HuH-7 (cell line): ENCODE results near the gene RHOBTB1.
"Not testable (repeated sequence)": the region's sequence is repeated elsewhere in the genome, so short reads cannot be mapped to it uniquely, and the experiment has no call there.

ENCODE experiments used
- DNase-seq: peaks from one replicate; pipeline ENCODE4 v3.0.0; 2011; ENCODE audit warnings: low spot score

Gene RHOBTB1

DNA sequence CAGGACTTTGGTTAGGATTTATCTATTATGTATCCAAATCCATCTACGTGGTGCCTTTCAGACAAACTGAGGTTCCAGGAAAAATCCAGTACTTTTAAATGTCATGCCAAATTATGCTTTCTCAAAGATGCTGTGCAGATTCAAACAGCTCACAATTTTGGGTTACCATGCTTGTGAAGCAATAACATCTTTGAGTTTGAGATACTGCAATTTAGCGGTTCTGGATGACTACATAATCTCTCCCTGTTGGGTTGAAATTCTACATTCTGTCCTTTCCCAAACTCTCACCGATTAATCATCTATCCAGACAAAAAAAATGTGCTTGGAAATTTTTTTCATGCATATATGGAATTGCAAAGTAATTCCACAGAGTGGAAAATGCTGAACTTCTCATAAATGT is 3.5 kb downstream of the RHOBTB1 start:
- DNase-seq, result no peak

DNA sequence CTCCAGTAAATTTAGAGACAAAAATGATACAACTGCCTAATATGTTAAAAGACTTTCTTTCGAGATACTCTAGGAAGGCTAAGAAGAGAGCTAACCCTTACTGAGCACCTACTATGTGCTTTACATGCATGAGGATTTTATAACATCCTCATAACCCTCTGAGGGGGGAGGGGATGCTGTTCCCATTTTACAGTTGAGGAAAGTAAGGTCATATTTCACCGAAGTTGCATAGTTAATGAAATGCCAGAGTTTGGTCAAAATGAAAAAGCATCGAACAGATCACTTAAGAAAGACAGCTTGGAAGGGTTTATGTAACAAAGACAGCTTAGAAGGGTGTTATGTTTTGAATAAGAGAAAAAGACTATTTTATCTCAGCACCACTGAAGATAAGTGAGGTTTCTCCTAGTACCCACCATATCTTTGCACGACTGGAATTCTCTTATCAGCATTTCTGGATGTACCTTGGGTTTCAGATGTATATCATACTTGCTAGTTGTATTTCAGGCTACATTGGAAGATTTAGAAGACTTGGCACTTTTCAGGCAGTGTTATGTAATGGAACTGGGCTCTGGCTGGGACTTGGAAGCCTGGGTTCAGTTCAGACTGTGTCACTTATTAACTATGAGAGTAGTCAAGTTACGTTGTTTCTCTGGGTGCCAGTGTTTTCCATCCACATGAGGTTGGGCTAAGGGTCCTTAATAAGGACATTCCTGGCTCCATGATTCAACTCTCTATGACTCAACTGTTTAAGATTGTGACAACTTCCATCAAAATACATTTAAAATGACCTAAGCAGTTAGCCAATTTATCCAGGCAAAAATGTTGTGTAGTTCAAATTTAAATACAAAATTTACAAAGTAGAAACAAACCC is 6.0 kb downstream of the RHOBTB1 start:
- DNase-seq, result no peak

- no peak for DNase-seq
Observed at GRCh38 chr10:60937022-60937421, 7.0 kb downstream of the RHOBTB1 start.

- no peak for DNase-seq
Observed at GRCh38 chr10:60934215-60935175, 9.5 kb downstream of the RHOBTB1 start.

GRCh38 chr10:60932756-60933155 is 11.2 kb downstream of the RHOBTB1 start:
- no peak for DNase-seq

DNA sequence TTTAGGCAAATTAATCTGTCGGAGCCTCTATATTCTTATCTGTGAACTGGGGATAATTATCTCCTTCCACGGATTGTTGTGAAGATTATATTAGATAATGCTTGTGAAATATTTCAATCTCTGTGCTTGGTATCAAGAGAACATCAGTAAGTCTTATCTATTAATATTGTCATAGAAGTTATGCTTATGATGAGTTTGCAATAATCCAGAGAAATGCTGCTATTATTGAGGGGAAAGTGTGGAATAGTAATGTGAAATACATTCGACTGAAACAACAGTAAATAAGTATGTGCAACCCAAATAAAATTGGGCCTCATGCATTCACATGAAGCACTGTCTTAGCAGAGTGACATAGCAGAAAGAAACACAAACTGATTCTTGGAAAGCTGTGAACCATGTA is 13.7 kb downstream of the RHOBTB1 start:
- DNase-seq, result no peak

DNA sequence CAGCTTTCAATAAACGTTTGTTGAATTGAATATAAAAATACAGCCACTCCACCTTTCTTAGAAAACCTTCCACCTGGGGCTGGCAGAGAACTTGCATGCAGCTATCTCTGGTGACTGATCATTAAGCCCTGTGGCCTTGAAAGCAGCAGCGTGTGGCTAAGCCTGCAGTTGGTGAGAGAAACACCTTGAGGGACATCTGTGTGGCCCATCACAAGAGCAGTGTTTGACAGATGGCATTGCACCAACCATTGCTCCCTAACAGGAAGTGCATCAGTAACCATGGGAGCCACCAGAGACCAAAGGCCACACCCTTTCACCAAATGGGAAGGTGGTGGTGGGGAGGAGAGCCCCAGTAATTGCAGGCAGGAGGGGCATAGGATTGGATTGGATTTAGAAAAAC is 22.4 kb downstream of the RHOBTB1 start:
- DNase-seq, result no peak

GRCh38 chr10:60920479-60920878 is 23.5 kb downstream of the RHOBTB1 start:
- no peak for DNase-seq

DNA sequence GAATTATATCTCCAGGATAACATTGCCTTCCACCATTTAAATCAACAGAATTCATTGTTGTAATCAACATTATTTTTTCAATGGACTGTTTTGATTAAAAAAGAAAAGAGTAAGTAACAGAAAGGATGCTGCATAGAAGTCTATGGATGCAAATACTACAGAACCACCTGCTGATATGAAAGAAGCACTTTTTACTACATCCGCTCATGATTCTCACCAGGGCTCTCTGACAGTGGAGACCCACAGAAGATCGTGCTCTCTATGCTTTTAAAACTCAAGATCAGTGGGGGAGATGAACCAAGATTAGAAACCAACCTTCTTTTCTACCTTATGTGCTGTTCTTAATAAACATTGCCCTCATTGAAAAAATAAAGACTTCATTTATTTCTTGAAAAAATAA is 24.4 kb downstream of the RHOBTB1 start:
- DNase-seq, result no peak

GRCh38 chr10:60917331-60918280 is 26.4 kb downstream of the RHOBTB1 start:
- no peak for DNase-seq

GRCh38 chr10:60916025-60916424 is 28.0 kb downstream of the RHOBTB1 start:
- DNase-seq, result no peak

- DNase-seq, result no peak
Observed at GRCh38 chr10:60914690-60915141, 29.3 kb downstream of the RHOBTB1 start.

DNA sequence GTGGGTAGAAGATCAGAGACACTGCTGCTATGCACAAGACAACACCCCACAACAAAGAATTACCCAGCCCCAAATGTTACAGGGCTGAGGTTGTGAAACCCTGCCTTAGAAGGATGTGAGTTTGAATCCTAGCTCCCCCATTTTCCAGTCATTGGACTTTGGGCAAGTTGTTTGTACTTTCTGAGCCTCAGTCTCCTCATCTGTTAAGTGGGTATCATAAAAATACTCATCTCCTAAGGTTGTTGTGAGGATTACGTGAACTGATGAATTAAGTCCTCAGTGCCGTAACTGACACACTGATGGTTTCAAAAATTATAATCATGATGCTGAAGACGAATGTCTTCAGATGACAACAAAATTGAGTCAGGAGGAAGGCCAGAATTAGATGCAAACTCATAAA is 30.3 kb downstream of the RHOBTB1 start:
- no peak for DNase-seq

- no peak for DNase-seq
Observed at GRCh38 chr10:60913071-60913470, 30.9 kb downstream of the RHOBTB1 start.

GRCh38 chr10:60911715-60912114 is 32.3 kb downstream of the RHOBTB1 start:
- no peak for DNase-seq

DNA sequence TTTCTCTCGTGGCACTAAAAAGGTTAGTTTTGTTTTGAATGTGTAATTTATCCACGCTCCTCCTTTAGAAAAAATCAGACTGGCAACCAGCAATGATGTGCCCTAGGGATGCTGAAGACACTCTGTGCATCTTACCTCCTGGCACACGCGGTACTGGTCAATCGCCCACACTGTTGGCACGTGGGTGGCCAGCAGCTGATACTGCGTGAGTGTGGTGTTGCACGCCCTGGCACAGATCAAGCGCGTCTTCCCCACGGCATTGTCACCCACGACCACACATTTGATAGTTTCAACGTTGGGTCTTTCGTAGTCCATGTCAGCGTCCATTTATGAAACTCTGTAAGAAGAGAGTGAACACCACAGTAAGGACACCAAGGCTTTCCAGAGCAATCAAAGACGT is 32.8 kb downstream of the RHOBTB1 start:
- DNase-seq, result no peak

- no peak for DNase-seq
Observed at GRCh38 chr10:60910543-60910942, 33.4 kb downstream of the RHOBTB1 start.

DNA sequence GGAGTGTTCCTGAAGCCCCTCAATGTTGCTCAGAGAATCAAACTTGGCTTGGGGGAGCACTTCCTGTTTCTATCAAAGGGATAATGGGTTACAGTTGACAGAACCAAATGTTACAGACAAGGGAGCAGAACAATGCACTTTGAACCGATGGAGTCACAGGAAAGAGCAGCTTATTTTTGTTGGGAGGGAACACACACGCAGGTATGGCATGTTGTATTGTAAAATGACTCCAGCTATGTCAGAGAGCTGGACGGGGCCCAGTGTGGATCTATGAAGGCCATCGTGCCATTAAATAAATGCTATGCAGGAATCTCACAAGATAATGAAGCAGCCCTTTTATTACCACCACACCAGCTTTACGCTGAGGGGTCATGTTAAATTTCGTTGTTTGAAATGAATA is 35.1 kb downstream of the RHOBTB1 start:
- no peak for DNase-seq

GRCh38 chr10:60908031-60908430 is 36.0 kb downstream of the RHOBTB1 start:
- DNase-seq, result no peak

DNA sequence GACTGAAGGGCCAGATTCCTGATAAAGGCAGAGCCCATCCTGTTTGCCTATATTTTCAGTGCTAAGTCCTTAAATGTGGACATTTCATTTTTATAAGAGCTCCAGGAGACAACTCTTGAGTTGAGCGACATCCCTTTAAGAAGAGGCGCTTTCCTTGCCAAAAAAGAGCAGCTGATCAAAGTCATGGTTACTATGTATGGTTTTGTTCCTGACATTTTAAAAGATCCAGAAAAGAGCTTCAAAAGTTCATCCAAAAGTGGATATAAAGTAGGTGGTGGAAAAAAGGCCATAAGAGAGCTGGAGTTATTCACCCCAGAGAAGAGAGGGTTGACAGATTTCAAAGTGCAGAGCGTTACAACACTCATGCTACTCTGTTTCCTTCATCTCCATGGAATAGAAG is 36.7 kb downstream of the RHOBTB1 start:
- DNase-seq, result no peak

GRCh38 chr10:60906825-60907224 is 37.2 kb downstream of the RHOBTB1 start:
- DNase-seq, result not testable (repeated sequence)

- no peak for DNase-seq
Observed at GRCh38 chr10:60906411-60906810, 37.6 kb downstream of the RHOBTB1 start.
